Measurements from ENCODE around the gene RAB28.

RAB28 gene

GRCh38 chr4:13484122-13484748 lies at the start of gene RAB28:
RAB28 (minus strand) TSS chr4:13484340.
- DNase-seq: peak; percentile 90 to 91

GRCh38 chr4:13531625-13531998 lies 47.5 kb upstream of the RAB28 start:
- no peak for DNase-seq

- DNase-seq: no peak
Measured at GRCh38 chr4:13530823-13531624, 46.9 kb upstream of the RAB28 start.

GRCh38 chr4:13529128-13529919 lies 45.2 kb upstream of the RAB28 start:
- DNase-seq: no peak

GRCh38 chr4:13528821-13529127 lies 44.6 kb upstream of the RAB28 start:
- DNase-seq: no peak

- peak in 1 of 2 experiments; percentile 26 for DNase-seq
Measured at GRCh38 chr4:13527981-13528820, 44.1 kb upstream of the RAB28 start.

GRCh38 chr4:13527192-13527980 lies 43.2 kb upstream of the RAB28 start:
- DNase-seq: no peak

GRCh38 chr4:13526658-13527057 lies 42.5 kb upstream of the RAB28 start:
- no peak for DNase-seq

GRCh38 chr4:13525606-13526281 lies 41.6 kb upstream of the RAB28 start:
- no peak for DNase-seq

- no peak for DNase-seq
Measured at GRCh38 chr4:13524504-13525243, 40.5 kb upstream of the RAB28 start.

GRCh38 chr4:13523591-13524503 lies 39.7 kb upstream of the RAB28 start:
- no peak for DNase-seq

GRCh38 chr4:13523105-13523477 lies 39.0 kb upstream of the RAB28 start:
- DNase-seq: no peak

GRCh38 chr4:13522282-13523104 lies 38.4 kb upstream of the RAB28 start:
- no peak for DNase-seq

GRCh38 chr4:13521047-13521446 lies 36.9 kb upstream of the RAB28 start:
- DNase-seq: no peak

- no peak for DNase-seq
Measured at GRCh38 chr4:13516315-13516860, 32.2 kb upstream of the RAB28 start.

GRCh38 chr4:13515268-13515667 lies 31.1 kb upstream of the RAB28 start:
- no peak for DNase-seq

- DNase-seq: no peak
Measured at GRCh38 chr4:13514722-13515121, 30.6 kb upstream of the RAB28 start.

- no peak for DNase-seq
Measured at GRCh38 chr4:13511101-13511500, 27.0 kb upstream of the RAB28 start.
